Gastroesophageal sphincter (tissue), 3 donors: ENCODE results near the gene UMODL1.

Experiments
- CTCF ChIP-seq, 4 experiments: fragments of 200-600 bp in 2 of 4; fragments of 450-650 bp in 2 of 4; sonication (generic) in 1 of 4; IDR thresholded peaks; one replicate each; pipeline ENCODE4 v1.5.1; 2017 to 2019; ENCODE audit warnings: antibody characterized with exemption in 4 of 4, mild to moderate bottlenecking in 2 of 4, moderate library complexity in 2 of 4
- EP300 ChIP-seq: sonication (generic); formaldehyde crosslinking; IDR thresholded peaks from one replicate; pipeline ENCODE4 v1.6.1; 2017; ENCODE audit warnings: antibody characterized with exemption, mild to moderate bottlenecking
- POLR2A ChIP-seq, 2 donors: fragments of 450-650 bp; IDR thresholded peaks; one replicate each; pipeline ENCODE4 v1.6.1; 2017; ENCODE audit warnings: antibody characterized with exemption in 2 of 2, mild to moderate bottlenecking in 2 of 2, moderate library complexity in 1 of 2

GRCh38 chr21:42069843-42070242 is 1.3 kb upstream of the UMODL1 start:
- TF ChIP-seq CTCF (IDR thresholded peaks at IDR 0.05) (no peak), POLR2A (IDR thresholded peaks at IDR 0.05) (no peak), EP300 (no peak)
